HEK293 (cell line): ENCODE results near the gene SCN11A.

ENCODE experiments used
- CTCF ChIA-PET: fragments of 350-600 bp; formaldehyde crosslinking; extraction: SDS; loops from one replicate; lab custom pipeline; 2021; ENCODE audit warnings: antibody characterized with exemption; lab: Yijun Ruan, JAX
- POLR2A ChIA-PET: fragments of 300-600 bp; formaldehyde crosslinking; extraction: SDS; loops from one replicate; lab custom pipeline; 2020; ENCODE audit warnings: antibody characterized with exemption, inconsistent platforms; lab: Yijun Ruan, JAX
- H3K27ac ChIP-seq: fragments of 200-500 bp; sonication (Bioruptor generic); 2 replicates; pipeline ENCODE4 v1.5.1; 2014; ENCODE audit warnings: low read depth, low read length, control low read depth, inconsistent platforms; ENCODE audit errors: extremely low read depth
- H3K36me3 ChIP-seq, 2 experiments: fragments of 200-500 bp in 1 of 2; sonication (Bioruptor generic) in 1 of 2; 1 replicate in 1 of 2; 2 replicates in 1 of 2; pipeline ENCODE4 v1.5.1; 2014 to 2017; ENCODE audit warnings: inconsistent platforms in 2 of 2, low read length in 2 of 2; ENCODE audit not compliant: control insufficient read depth in 2 of 2, insufficient read depth in 1 of 2
- H3K4me1 ChIP-seq: fragments of 200-500 bp; sonication (Bioruptor generic); 2 replicates; pipeline ENCODE4 v1.5.1; 2014; ENCODE audit warnings: mild to moderate bottlenecking, low read length, inconsistent platforms; ENCODE audit not compliant: control insufficient read depth, insufficient read depth
- H3K4me3 ChIP-seq: 2 replicates; pipeline ENCODE4 v1.5.1; 2011; ENCODE audit warnings: low read depth, mild to moderate bottlenecking, control low read depth, low read length, moderate library complexity
- H3K9me3 ChIP-seq: fragments of 200-500 bp; sonication (Bioruptor generic); 2 replicates; pipeline ENCODE4 v1.5.1; 2014; ENCODE audit warnings: low read depth, low read length, inconsistent platforms; ENCODE audit not compliant: control insufficient read depth, insufficient read depth
- FEZF1 ChIP-seq: fragments of 450-650 bp; formaldehyde crosslinking; IDR thresholded peaks from 2 replicates; pipeline ENCODE4 v1.5.1; 2016; ENCODE audit warnings: missing biosample characterization, missing genetic modification characterization
- GFI1B ChIP-seq: fragments of 450-650 bp; formaldehyde crosslinking; IDR thresholded peaks from 2 replicates; pipeline ENCODE4 v1.5.1; 2016; ENCODE audit warnings: missing biosample characterization, missing genetic modification characterization
- KLF16 ChIP-seq: fragments of 450-650 bp; formaldehyde crosslinking; IDR thresholded peaks from 2 replicates; pipeline ENCODE4 v1.5.1; 2017; ENCODE audit warnings: missing biosample characterization, missing genetic modification characterization
- MYNN ChIP-seq: fragments of 450-650 bp; formaldehyde crosslinking; IDR thresholded peaks from 2 replicates; pipeline ENCODE4 v1.5.1; 2016; ENCODE audit warnings: missing biosample characterization, missing genetic modification characterization, borderline replicate concordance
- MZF1 ChIP-seq: fragments of 450-650 bp; formaldehyde crosslinking; IDR thresholded peaks from 2 replicates; pipeline ENCODE4 v1.5.1; 2017; ENCODE audit warnings: missing biosample characterization, missing genetic modification characterization, borderline replicate concordance
- TCF7L2 ChIP-seq: IDR thresholded peaks from 2 replicates; pipeline ENCODE4 v1.6.1; 2011; ENCODE audit warnings: low read depth, mild to moderate bottlenecking, inconsistent platforms, low read length, moderate library complexity, borderline replicate concordance
- TRIM28 ChIP-seq: IDR thresholded peaks from 2 replicates; pipeline ENCODE4 v1.6.1; 2011; ENCODE audit warnings: low read length, control low read depth, borderline replicate concordance
- ZBTB11 ChIP-seq: fragments of 450-650 bp; formaldehyde crosslinking; conservative IDR thresholded peaks from 2 replicates; pipeline ENCODE4 v1.5.1; 2016; ENCODE audit warnings: low read depth, missing biosample characterization, missing genetic modification characterization
- ZBTB26 ChIP-seq: fragments of 450-650 bp; formaldehyde crosslinking; optimal IDR thresholded peaks from 2 replicates; pipeline ENCODE3; 2016; ENCODE audit warnings: missing biosample characterization, mild to moderate bottlenecking, missing genetic modification characterization
- ZBTB44 ChIP-seq: fragments of 450-650 bp; IDR thresholded peaks from 2 replicates; pipeline ENCODE4 v1.5.1; 2018; ENCODE audit warnings: missing biosample characterization, mild to moderate bottlenecking, missing genetic modification characterization
- ZBTB49 ChIP-seq: fragments of 450-650 bp; formaldehyde crosslinking; IDR thresholded peaks from 2 replicates; pipeline ENCODE4 v1.5.1; 2016; ENCODE audit warnings: missing biosample characterization, missing genetic modification characterization, low read depth
- ZBTB8A ChIP-seq: fragments of 450-650 bp; formaldehyde crosslinking; IDR thresholded peaks from 2 replicates; pipeline ENCODE4 v1.5.1; 2016; ENCODE audit warnings: missing biosample characterization, missing genetic modification characterization
- ZFP37 ChIP-seq: fragments of 450-650 bp; formaldehyde crosslinking; IDR thresholded peaks from 2 replicates; pipeline ENCODE4 v1.5.1; 2016; ENCODE audit warnings: missing biosample characterization, missing genetic modification characterization
- ZFP69B ChIP-seq: fragments of 450-650 bp; formaldehyde crosslinking; IDR thresholded peaks from 2 replicates; pipeline ENCODE4 v1.5.1; 2016; ENCODE audit warnings: missing biosample characterization, missing genetic modification characterization
- ZNF10 ChIP-seq: fragments of 450-650 bp; formaldehyde crosslinking; IDR thresholded peaks from 2 replicates; pipeline ENCODE4 v1.5.1; 2017; ENCODE audit warnings: missing biosample characterization, missing genetic modification characterization
- ZNF112 ChIP-seq: fragments of 450-650 bp; formaldehyde crosslinking; IDR thresholded peaks from 2 replicates; pipeline ENCODE4 v1.5.0; 2017; ENCODE audit warnings: missing biosample characterization, missing genetic modification characterization
- ZNF138 ChIP-seq: fragments of 450-650 bp; formaldehyde crosslinking; IDR thresholded peaks from 2 replicates; pipeline ENCODE4 v1.5.1; 2016; ENCODE audit warnings: missing biosample characterization, missing genetic modification characterization, borderline replicate concordance
- ZNF341 ChIP-seq: fragments of 450-650 bp; formaldehyde crosslinking; IDR thresholded peaks from 2 replicates; pipeline ENCODE4; 2016; ENCODE audit warnings: low read depth, missing biosample characterization, missing genetic modification characterization
- ZNF501 ChIP-seq: fragments of 450-650 bp; formaldehyde crosslinking; IDR thresholded peaks from 2 replicates; pipeline ENCODE4 v1.5.1; 2016; ENCODE audit warnings: missing biosample characterization, missing genetic modification characterization
- ZNF544 ChIP-seq: fragments of 450-650 bp; formaldehyde crosslinking; IDR thresholded peaks from 2 replicates; pipeline ENCODE4 v1.5.0; 2017; ENCODE audit warnings: missing biosample characterization, missing genetic modification characterization
- ZNF548 ChIP-seq: fragments of 450-650 bp; formaldehyde crosslinking; IDR thresholded peaks from 2 replicates; pipeline ENCODE4 v1.5.1; 2016; ENCODE audit warnings: missing biosample characterization, missing genetic modification characterization
- ZNF571 ChIP-seq: fragments of 450-650 bp; formaldehyde crosslinking; IDR thresholded peaks from 2 replicates; pipeline ENCODE4 v1.5.0; 2017; ENCODE audit warnings: missing biosample characterization, missing genetic modification characterization
- ZNF629 ChIP-seq: fragments of 450-650 bp; formaldehyde crosslinking; IDR thresholded peaks from 2 replicates; pipeline ENCODE4 v1.5.1; 2017; ENCODE audit warnings: missing biosample characterization, missing genetic modification characterization
- ZNF654 ChIP-seq: fragments of 450-650 bp; formaldehyde crosslinking; IDR thresholded peaks from 2 replicates; pipeline ENCODE4 v1.5.1; 2016; ENCODE audit warnings: low read depth, missing biosample characterization, missing genetic modification characterization
- ZNF660 ChIP-seq: fragments of 450-650 bp; IDR thresholded peaks from 2 replicates; pipeline ENCODE4 v1.5.1; 2018; ENCODE audit warnings: missing biosample characterization, mild to moderate bottlenecking, missing genetic modification characterization
- ZNF830 ChIP-seq: fragments of 450-650 bp; IDR thresholded peaks from 2 replicates; pipeline ENCODE4 v1.5.0; 2018; ENCODE audit warnings: missing biosample characterization, missing genetic modification characterization, low read depth, mild to moderate bottlenecking, moderate library complexity
- ZNF837 ChIP-seq: fragments of 450-650 bp; formaldehyde crosslinking; IDR thresholded peaks from 2 replicates; pipeline ENCODE4 v1.5.1; 2016; ENCODE audit warnings: missing biosample characterization, missing genetic modification characterization
- ZSCAN16 ChIP-seq: fragments of 450-650 bp; formaldehyde crosslinking; IDR thresholded peaks from 2 replicates; pipeline ENCODE4 v1.5.1; 2016; ENCODE audit warnings: missing biosample characterization, missing genetic modification characterization

Gene SCN11A

GRCh38 chr3:39028546-39028945, 23.2 kb downstream of the SCN11A start (continued):
- no peak for TF ChIP-seq MYNN (tag by site-specific recombination)
- no peak for TF ChIP-seq ZNF571 (tag by site-specific recombination)
- TF ChIP-seq ZBTB26 (tag by site-specific recombination), result no peak
- no peak for TF ChIP-seq ZNF544 (tag by site-specific recombination)
- no peak for TF ChIP-seq GFI1B (tag by site-specific recombination)

GRCh38 chr3:39025222-39025970, 26.3 kb downstream of the SCN11A start:
- TF ChIP-seq ZSCAN16 (no peak), ZNF10 (tag by site-specific recombination) (no peak), ZFP69B (tag by site-specific recombination) (no peak), ZNF501 (tag by site-specific recombination) (no peak), ZNF548 (no peak), ZNF830 (tag by site-specific recombination) (no peak), TRIM28 (no peak), ZNF138 (tag by site-specific recombination) (no peak), ZFP37 (no peak), TCF7L2 (no peak), ZBTB44 (tag by site-specific recombination) (no peak), ZNF654 (tag by site-specific recombination) (no peak), ZNF629 (no peak), FEZF1 (tag by site-specific recombination) (no peak), MZF1 (tag by site-specific recombination) (no peak), ZNF112 (no peak)
- H3K4me1 ChIP-seq, result no peaks in the 10 kb centered on the region
- no peaks in the 10 kb centered on the region for H3K36me3 ChIP-seq
- CTCF ChIA-PET, result no interaction called here
- H3K4me3 ChIP-seq, result no peak overlapping the region
- H3K27ac ChIP-seq, result no peak overlapping the region
- POLR2A ChIA-PET, result no interaction called here
- H3K9me3 ChIP-seq, result no peaks in the 10 kb centered on the region

GRCh38 chr3:39024497-39024896, 27.2 kb downstream of the SCN11A start:
- Histone ChIP-seq H3K27ac (no peak overlapping the region), H3K4me1 (no peaks in the 10 kb centered on the region), H3K9me3 (no peaks in the 10 kb centered on the region), H3K36me3 (no peaks in the 10 kb centered on the region), H3K4me3 (no peak overlapping the region)
- ChIA-PET CTCF (no interaction called here), POLR2A (no interaction called here)
- no peak for TF ChIP-seq ZBTB49 (tag by site-specific recombination)
- TF ChIP-seq ZNF837 (tag by site-specific recombination), result no peak
- TF ChIP-seq ZNF341 (tag by site-specific recombination), result no peak
- no peak for TF ChIP-seq ZSCAN16
- TF ChIP-seq ZBTB8A (tag by site-specific recombination), result no peak
- TF ChIP-seq KLF16, result no peak
- no peak for TF ChIP-seq ZNF660
- TF ChIP-seq ZBTB11 (tag by site-specific recombination), result no peak
